Neutrophil (primary cell): ENCODE measurements around the gene PLCB3.

ENCODE experiments used
- H3K27ac ChIP-seq: fragments of 200-600 bp; sonication (generic); 2 replicates; pipeline ENCODE4 v1.5.1; 2016; ENCODE audit warnings: mild to moderate bottlenecking, moderate library complexity
- H3K27me3 ChIP-seq: fragments of 200-600 bp; sonication (generic); 2 replicates; pipeline ENCODE4 v1.6.0; 2016; ENCODE audit warnings: mild to moderate bottlenecking
- H3K36me3 ChIP-seq: fragments of 200-600 bp; sonication (generic); 2 replicates; pipeline ENCODE4 v1.5.1; 2017
- H3K4me1 ChIP-seq, 2 experiments: fragments of 200-600 bp in 1 of 2; sonication (generic) in 1 of 2; 1 replicate in 1 of 2; 2 replicates in 1 of 2; pipeline versions ENCODE4 v1.5.1 to v1.6.1; 2013 to 2016; ENCODE audit warnings: low read depth in 1 of 2, low read length in 1 of 2, mild to moderate bottlenecking in 1 of 2, moderate library complexity in 1 of 2; ENCODE audit not compliant: control insufficient read depth in 1 of 2, insufficient read depth in 1 of 2
- H3K4me3 ChIP-seq, 2 experiments: fragments of 200-600 bp in 1 of 2; sonication (generic) in 1 of 2; 1 replicate in 1 of 2; 2 replicates in 1 of 2; pipeline ENCODE4 v1.5.1; 2013 to 2016; ENCODE audit warnings: low read depth in 1 of 2, low read length in 1 of 2, mild to moderate bottlenecking in 1 of 2, moderate library complexity in 1 of 2
- H3K9me3 ChIP-seq: fragments of 200-600 bp; sonication (generic); 2 replicates; pipeline ENCODE4 v1.5.1; 2016
- CTCF ChIP-seq: fragments of 200-600 bp; sonication (generic); IDR thresholded peaks from 2 replicates; pipeline ENCODE4 v1.5.1; 2016; ENCODE audit warnings: antibody characterized with exemption

Gene PLCB3

GRCh38 chr11:64264371-64264852, 13.1 kb downstream of the PLCB3 start:
- Histone ChIP-seq H3K4me1 (peaks cover 18 to 19% of the 10 kb centered on the region in 2 experiments), H3K27ac (no peak overlapping the region), H3K9me3 (no peaks in the 10 kb centered on the region), H3K4me3 (no peak overlapping the region), H3K36me3 (peaks cover 53% of the 10 kb centered on the region), H3K27me3 (no peaks in the 10 kb centered on the region)
- TF ChIP-seq CTCF, result no peak

DNA sequence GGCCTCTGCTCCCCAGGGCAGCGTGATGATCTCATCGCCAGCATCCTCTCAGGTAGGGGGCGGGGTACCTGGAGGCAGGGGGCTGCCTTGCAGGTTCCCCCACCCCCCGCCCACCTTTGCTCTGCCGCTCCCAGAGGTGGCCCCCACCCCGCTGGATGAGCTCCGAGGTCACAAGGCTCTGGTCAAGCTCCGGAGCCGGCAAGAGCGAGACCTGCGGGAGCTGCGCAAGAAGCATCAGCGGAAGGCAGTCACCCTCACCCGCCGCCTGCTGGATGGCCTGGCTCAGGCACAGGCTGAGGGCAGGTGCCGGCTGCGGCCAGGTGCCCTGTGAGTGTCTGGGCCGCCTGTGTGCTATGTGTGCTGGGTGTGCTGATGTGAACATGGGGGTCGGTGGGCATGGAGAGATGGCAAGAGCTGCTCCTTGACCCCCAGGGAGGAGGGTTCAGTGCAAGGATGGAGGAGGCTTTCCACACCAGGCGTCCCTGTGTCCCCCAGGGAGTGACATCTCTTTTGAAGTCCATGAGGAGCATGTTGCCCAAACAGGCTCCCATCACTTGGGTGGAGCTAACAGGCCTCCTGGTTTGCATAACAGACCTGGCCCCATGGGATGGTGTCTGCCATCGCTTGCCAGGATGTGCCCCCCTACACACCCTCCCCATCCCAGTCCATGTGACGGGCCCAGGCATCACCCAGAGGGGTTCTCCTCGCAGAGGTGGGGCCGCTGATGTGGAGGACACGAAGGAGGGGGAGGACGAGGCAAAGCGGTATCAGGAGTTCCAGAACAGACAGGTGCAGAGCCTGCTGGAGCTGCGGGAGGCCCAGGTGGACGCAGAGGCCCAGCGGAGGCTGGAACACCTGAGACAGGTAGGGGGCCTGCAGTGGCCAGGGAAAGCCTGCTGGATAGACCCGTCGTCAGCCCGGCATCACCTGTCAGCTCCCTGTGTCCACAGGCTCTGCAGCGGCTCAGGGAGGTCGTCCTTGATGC, 14.1 kb downstream of the PLCB3 start:
- TF ChIP-seq CTCF, result no peak
- no peak overlapping the region for H3K27ac ChIP-seq
- no peaks in the 10 kb centered on the region for H3K27me3 ChIP-seq
- no peak overlapping the region for H3K4me3 ChIP-seq
- no peaks in the 10 kb centered on the region for H3K9me3 ChIP-seq
- peaks cover 22 to 24% of the 10 kb centered on the region in 2 experiments for H3K4me1 ChIP-seq
- H3K36me3 ChIP-seq, result peaks cover 52% of the 10 kb centered on the region

- Histone ChIP-seq H3K27ac (no peak overlapping the region), H3K36me3 (peaks cover 52% of the 10 kb centered on the region), H3K9me3 (no peaks in the 10 kb centered on the region), H3K4me1 (peaks cover 27 to 28% of the 10 kb centered on the region in 2 experiments), H3K27me3 (no peaks in the 10 kb centered on the region), H3K4me3 (no peak overlapping the region)
- no peak for TF ChIP-seq CTCF
These were observed 15.0 kb downstream of the PLCB3 start for GRCh38 chr11:64266339-64266738.

GRCh38 chr11:64267207-64267945, 16.0 kb downstream of the PLCB3 start:
- TF ChIP-seq CTCF, result no peak
- no peaks in the 10 kb centered on the region for H3K9me3 ChIP-seq
- peak overlapping the region in 1 of 2 experiments; percentile 99 for H3K4me3 ChIP-seq
- H3K27ac ChIP-seq, result peak overlapping the region; percentile 98
- H3K36me3 ChIP-seq, result peaks cover 42% of the 10 kb centered on the region
- peaks cover 36% of the 10 kb centered on the region in 2 experiments for H3K4me1 ChIP-seq
- no peaks in the 10 kb centered on the region for H3K27me3 ChIP-seq

DNA sequence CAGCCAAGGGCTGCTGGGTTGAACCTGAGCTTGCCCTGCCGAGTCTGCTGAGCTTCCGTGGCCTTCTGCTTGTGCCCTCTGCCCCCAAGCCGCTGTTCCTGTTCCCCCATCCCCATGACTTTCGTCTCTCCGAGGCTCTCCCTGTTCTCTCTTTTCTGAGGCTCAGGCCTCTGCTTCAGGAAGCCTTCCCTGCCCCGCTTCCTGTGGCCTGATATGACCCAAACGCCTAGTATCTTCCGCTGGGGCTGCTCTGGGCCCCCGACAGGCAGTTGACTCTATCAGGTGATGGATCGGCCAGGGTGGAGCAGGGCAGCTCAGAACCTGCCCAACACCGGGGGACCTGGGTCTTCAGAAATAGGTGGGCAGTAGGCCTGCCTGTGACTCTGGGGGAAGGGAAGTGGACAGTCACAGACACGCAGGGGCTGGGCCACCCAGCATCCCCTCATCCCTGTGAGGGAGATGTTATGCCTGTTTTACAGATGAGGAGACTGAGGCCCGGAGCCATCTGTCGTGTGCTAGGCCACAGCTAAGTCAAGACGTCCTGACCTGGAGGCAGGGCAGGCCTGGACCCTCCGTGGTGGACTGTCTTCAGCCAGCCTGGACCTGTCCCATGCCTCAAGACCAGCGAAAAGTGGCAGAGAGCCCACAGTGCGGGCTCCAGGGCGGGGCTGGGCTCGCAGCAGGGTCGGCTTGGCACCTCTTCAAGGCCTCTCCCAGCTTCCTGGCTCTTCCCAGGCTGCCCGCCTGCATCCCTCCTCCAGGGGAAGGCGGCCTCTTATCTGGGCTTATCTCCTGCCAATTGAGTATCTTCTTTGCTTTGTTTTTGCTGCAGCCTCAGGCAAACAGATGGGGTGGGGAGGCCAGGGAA, 16.9 kb downstream of the PLCB3 start:
- peaks cover 33% of the 10 kb centered on the region for H3K36me3 ChIP-seq
- H3K4me3 ChIP-seq, result peak overlapping the region; percentile 96 to 99
- TF ChIP-seq CTCF, result no peak

More for the DNA sequence above, 16.9 kb downstream of the PLCB3 start:
- Histone ChIP-seq H3K4me1 (peaks cover 36% of the 10 kb centered on the region in 2 experiments), H3K27ac (peak overlapping the region; percentile 98), H3K9me3 (no peaks in the 10 kb centered on the region), H3K27me3 (no peaks in the 10 kb centered on the region)
